ENCODE measurements around the gene PDXDC1.
"Not testable (repeated sequence)": the region's sequence is repeated elsewhere in the genome, so short reads cannot be mapped to it uniquely, and the experiment has no call there.

PDXDC1 gene

DNA sequence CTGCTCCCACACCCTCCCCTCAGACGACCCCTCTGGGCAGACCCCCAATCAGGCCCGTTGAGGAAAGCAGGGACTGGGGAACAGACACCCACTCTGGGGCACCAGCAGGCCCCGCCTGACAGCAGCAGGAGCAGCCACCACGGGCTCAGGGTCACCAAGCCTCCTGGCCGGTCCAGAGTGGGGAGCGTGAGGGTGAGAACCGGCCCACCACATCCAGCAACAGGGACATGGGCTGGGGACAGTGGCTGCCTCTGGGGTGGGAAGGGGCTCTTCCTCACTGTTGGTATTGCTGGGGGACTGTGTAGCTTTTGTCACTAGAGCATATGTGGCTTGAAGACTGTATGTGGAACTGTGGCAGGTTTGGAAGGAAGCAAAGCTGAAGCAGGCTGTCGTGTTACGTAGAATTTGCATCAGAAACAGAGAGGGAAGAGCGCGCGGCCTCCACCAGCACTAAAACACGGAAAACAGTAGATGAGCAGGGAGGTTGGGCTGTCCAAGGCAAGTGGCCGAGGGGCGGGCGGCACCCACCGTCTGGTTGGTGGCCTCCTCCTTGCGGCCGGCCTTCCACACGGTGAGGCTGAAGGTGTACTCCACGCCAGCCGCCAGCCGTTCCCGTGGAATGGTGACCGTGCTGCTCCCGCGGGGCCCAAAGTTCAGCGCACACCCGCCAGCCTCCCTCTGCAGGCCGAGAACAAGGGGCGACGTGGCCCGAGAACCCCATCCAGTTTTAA is 160.1 kb downstream of the PDXDC1 start:
- DNase-seq (ENCODE audit: low read depth in 2 of 2), result not testable (repeated sequence)

DNA sequence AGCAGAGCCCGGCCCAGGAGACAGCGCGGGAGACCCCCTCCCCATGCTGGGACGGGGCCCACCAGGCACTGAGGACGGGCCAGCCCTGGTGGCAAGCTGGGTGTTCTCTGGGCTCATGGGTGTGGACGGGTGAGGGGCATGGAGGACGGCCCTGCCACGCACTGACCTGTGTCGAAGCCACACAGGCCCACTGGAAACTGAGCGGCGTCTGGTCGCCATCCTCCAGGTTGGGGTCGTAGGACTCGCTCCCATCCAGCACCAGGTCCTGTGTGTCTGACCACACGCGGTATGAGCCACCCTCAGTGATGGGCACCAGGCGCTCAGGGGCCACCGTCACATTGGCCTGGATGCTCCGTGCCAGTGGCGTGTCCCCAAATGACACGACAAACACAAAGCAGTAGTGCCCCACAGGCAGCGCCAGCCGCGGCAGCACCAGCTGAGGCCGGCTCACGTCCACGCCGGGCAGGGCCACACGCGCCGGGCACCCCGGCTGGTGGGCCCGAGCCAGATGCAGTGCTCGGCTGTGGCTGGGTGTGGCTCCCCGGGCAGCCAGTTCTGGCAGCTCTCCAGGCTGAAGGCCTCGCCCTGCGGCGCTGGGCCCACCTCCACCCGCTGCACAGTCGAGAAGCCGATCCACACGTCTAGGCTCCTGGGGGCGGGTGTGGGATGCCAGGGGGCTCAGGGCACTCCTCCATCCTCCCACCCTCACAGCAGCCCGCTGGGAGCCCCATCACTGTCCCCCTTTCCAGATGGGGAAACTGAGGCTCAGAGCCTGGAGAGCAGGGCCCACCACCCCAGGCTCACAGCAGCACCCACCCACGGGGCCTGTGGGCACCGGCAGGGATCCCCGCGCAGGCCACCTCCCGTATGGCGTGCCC is 160.9 kb downstream of the PDXDC1 start:
- not testable (repeated sequence) for DNase-seq (ENCODE audit: low read depth in 2 of 2)

DNA sequence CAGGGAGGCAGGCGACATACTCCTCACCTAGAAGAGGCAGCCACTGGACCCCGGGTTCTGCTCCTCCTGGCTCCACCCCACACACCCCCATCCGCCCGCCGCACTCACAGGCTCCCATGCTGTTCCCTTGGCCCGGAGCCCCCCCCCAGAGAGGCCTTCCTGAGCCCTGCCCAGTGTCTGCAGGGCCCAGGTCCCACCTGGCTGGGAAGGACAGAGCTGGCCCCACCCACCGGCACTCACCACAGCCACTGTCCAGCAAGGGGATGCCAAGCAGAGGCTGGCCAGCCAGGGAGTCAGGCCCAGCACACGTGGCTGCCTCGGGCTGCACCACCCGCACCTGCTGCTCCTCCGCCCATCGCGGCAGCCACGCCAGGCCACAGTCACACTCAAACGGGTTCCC is 162.7 kb downstream of the PDXDC1 start:
- DNase-seq (ENCODE audit: low read depth in 2 of 2), result not testable (repeated sequence)

DNA sequence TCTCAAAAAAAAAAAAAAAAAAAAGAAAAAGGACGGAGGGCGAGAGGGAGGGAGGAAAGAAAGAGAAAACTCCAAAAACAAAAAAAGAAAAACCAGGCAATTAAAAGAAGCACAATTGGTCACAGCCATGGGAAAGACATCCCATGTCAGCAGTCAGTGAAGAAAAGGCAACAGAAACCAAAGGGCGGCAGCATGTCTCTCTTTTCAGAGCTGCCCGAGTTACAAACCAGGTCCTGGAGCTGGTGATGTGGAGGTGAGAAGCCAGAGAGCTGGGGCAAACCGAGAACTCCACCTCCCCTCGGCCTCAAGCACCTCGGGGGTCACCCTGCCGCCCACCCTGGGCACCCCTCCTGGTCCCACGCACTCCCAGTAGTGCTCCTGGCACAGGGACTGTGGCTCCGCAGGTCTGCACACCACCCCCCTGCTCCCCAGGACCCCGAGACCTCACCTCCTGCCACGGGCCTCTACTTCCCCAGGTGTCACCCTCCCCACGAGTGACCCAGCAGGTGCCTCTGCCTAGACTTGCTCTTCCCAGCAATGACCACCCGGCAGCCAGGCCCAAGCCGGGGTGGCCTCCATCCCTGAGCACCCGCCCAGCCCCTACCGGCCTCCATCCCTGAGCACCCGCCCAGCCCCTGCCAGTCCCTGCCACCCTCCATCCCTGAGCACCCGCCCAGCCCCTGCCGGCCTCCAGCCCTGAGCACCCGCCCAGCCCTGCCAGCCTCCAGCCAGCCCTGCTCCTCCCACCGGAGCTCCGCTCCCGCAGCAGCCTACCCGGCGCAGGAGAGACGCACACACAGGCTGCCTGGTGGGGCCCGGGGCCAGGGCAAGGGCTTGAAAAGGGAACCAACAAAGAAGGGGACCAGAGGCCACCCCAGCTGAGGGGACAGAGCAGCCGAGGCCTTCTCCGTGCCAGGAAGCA is 165.9 kb downstream of the PDXDC1 start:
- DNase-seq (ENCODE audit: low read depth in 2 of 2), result not testable (repeated sequence)

DNA sequence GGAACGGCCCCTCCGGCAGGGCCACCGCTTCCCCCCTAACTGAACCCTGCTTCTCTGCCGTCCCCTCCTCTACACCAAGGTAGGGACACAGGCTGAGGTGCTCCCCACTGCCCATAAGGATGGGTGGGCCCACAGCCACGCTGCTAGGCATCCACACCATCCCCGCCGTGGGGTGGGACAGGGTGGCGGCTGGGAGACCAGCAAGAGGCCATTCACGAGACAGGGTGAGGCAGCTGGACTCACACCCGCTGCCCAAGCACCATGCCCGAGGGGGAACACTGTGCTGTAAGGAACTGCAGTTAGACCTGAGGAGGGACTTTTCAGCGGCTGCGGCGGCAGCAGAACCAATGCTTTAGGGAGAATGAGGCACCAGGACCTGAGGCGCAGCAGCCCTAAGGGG is 166.8 kb downstream of the PDXDC1 start:
- DNase-seq (ENCODE audit: low read depth in 2 of 2), result no peak

DNA sequence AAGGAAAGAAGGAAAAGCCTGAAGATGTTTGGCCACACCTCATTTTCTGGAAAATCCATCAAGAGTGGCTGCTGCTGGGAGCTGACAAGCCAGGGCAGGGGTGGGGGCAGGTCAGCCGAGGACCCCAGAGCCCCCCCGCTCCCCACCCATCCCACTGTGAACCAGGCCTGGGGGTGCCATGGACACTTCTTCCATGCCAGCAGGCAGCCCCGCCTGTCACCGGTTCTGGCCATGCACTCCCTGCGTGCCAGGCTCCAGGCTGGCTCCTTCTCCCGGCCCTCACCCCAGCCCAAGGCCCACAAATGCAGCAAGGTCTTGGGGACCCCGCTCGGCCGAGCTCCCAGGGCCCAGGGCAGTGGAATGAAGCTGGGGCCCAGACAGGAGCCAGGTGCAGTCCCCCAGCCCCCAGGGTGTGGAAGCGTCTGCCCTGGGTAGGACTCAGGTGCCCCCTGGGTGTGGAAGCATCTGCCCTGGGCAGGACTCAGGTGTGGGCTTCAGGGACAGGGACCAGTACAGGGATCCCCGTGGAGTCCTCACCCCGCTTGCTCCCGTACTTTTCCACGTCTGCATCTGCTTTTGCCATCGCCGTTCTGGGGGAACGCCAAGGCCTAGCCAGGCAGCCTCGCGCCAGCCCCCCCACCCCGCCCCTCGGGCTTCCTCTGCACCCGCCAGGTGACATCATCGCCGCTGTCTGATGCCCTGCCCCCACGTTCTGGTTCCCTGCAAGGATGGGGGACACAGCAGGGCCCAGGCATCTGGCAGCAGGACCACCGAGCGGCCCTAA is 167.5 kb downstream of the PDXDC1 start:
- not testable (repeated sequence) for DNase-seq (ENCODE audit: low read depth in 2 of 2)

DNA sequence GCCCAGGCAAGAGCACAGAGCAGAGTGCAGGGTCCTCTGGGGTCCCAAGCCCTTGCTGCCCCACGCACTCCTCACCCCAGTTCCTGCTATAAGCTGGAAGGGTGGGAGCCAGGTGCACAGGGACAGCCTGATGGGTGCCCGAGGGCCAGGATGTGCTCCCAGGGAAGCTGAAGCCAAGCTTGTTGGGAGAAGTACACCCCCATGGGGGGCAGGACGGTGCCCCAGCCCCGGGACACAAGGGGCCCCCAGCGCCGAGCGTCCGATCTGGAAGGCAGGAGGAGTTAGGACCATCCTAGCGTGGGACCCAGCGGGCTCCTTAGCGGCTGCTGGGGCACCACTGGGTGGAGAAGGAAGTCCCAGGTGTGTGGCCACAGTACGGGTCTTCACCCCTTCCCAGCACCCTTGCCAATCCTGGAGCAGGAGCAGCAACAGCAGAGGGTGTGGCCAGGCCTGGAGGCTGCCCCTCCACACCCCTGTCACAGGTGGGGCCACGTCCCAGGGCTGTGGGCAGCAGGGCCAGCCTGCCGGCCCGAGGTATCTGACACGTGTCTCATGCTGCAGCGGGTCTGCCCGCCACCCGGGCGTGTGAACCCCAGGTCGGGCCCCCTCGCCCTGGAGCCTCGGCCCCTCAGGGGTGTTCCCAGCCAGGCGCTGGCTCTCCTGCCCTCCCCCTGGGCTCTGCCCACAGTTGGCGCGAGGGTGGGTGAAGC is 168.2 kb downstream of the PDXDC1 start:
- DNase-seq (ENCODE audit: low read depth in 2 of 2), result not testable (repeated sequence)

DNA sequence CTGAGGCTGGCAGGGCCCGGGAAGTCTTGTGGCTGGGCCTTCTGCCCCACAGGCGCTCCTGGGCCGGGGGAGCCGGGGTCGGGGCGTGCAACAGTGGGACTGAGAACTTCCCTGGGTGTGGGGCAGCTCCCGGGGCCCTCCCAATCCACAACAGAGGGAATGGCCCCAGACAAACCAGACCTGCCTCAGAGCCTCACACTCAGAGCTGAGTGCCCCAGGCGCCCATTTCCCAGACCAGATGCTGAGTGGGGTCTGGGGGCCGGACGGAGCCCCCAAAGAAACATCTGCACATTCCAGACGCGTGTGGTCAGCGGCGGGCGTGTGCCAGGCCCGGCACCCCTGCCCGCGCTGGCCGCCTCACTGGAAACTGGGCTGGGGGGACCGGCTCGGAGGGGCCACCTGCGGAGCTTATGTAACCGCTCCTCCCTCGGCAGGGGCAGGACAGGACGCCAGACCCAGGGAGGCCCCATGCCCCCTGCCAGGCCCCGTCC is 168.8 kb downstream of the PDXDC1 start:
- not testable (repeated sequence) for DNase-seq (ENCODE audit: low read depth in 2 of 2)

DNA sequence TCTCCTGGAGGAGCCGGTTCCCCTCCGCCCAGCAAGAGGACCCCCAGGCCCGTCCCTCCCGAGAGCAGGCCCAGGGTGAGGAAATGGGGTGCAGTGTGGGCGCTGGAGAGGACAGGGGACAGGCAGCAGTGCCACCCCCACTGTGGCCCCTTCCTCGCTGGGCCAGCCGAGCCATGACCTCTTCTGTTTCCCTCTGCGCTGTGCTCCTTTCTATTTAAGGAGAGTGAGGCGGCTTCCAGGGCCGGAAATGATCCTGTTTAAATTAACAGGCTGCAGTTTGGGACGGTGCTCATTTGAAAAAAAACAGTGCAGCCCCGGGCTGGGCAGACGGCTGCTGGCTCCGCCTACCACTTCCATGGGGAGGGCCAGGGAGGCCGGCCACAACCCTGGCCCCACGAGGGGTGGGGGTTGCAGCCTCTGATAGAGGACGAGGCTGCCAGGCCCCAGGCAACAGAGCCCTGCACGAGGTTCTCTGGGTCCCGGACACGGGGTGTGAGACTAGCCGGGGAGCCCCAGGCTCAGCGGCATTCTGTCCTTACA is 169.3 kb downstream of the PDXDC1 start:
- DNase-seq (ENCODE audit: low read depth in 2 of 2), result not testable (repeated sequence)

DNA sequence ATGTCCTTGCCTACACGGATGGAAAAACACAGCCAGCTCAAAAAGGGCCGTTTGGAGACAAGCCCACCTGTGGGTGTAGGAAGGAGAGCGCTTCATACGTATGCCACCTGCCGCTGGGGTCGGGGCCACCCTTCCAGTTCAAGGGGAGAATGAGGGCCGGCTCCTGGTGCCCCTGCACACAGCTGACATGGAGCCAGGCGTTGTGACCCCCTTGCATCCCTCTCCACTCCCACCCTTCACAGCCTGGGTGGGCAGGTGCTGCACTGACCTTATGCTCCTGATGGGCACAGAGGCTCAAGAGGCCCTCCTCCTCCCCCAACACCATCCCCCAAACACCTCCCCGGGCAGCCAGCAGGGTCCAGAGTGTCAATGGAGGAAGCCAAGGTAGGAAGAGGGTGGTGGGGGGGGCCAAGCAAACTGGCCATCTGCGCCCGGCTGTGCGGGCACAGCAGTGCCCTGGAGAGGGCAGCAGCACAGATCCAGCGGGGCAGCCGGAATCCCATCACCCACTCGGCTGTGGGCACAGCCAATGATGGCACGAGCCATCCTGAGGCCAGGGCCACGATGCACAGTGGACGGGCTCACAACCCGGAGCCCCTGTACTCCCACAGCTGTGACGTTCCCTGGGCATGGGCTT is 170.1 kb downstream of the PDXDC1 start:
- not testable (repeated sequence) for DNase-seq (ENCODE audit: low read depth in 2 of 2)

DNA sequence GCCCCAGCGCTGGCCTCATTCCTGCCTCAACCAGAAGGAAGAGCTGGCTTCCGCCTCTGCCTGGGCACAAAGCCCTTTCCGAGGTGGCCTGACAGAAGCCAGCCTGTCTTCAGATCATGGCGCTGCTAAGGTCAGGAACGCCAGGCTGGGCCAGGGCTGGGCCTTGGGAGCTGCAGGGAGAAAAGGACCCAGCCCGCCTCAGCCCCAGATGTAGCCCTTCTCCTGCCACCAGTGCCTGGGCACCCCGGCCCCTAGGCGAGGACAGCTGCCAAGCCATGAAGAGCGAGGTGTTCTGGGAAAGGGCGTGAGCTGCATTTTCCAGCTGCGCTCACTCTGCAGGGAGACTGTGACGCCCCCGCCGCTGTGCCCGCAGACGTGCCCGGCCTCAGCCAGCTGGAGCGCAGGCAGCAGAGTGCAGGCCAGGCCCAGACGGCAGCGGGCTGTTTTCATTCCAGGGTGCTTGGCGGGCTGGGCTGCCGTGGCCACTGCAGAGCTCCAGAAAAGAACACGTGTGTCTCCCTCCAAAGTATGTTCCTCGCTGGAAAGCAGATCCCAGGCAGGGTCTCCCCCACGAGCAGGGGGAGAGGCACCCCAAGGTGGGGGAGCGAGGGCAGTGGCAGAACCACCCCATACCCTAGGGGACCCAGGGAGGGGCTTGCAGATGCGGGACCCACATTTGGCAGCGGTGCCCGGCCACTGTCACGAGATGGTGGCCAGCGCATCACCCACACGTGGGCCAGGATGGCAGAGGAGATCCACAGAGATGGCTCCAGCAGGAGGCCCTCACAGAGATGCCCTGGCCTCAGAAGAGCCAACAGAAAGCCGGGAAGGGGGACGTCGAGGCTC is 170.8 kb downstream of the PDXDC1 start:
- not testable (repeated sequence) for DNase-seq (ENCODE audit: low read depth in 2 of 2)

DNA sequence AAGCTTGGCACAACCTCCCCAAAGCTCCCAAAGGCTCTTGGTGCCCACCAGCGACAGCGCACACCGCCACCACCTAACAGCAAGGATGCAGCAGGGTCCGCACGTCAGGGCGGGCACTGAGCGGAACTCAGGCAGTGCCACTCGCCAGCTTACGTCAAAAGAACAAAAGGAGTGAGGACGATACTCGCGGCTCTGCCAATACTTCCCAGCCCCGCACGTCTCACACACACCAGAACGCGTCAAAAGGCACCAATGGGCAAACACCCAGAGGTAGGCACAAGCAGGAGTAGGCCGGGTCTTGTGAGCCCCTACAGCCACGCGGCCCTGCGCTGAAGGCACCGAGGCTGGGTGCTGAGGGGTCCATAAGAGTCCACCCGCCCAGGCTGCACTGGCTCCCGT is 171.4 kb downstream of the PDXDC1 start:
- not testable (repeated sequence) for DNase-seq (ENCODE audit: low read depth in 2 of 2)

DNA sequence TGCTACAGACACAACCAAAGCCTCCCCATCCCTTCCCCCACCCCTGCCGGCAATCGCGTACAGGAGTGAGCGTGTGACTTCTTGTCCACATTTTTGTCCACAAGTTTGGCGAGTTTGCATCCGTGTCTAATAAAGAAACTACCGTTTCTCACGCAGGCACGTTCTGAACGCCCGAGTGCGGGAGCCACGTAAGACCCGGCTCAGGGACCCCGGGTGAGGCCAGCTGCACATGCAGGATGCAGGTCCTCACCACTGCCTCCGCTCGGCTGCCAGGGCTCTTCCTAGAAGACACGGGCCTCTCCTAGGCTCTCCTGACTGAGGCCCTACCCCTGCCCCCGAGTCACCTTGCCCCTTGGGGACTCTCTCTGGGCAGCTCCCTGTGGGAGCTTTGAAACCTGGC is 174.0 kb downstream of the PDXDC1 start:
- not testable (repeated sequence) for DNase-seq (ENCODE audit: low read depth in 2 of 2)

DNA sequence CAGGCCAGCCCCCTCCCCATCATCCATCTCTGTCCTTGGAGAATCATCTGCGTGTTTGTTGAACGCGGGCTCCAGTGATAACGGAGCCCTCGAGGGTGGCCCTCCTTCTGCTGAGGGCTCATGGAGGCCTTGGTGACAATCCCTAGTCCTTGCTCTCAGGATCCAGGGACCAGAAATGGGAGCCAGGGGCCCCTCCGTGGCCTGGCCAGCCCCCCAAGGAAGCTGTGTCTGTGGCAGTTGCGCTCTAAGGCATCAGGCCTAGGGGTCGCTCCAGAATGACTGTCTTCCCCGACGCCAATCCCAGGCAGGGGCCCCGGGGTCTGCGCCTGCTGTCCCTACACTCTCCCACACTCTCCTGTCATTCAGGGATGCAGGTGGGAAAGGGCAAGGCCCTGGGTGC is 174.4 kb downstream of the PDXDC1 start:
- not testable (repeated sequence) for DNase-seq (ENCODE audit: low read depth in 2 of 2)

DNA sequence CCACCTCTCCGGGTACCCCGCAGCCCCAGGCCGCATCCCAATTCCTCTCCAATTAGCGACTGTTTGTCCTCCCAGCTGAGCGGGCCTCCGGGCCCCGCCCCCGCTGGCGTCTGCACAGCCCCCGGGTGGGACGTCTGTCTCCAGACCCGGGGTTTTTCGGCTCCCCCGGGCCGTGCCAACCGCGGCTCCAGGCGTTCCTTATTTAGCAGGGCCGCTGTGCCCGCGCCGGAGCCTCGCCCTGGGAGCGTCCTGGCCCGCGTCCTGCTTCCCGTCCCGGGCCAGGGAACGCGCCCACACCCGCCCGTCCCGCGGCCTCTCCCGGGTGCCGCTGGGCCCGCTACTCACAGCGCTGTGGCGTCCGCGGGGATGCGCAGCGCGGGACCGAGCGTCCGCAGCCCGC is 179.2 kb downstream of the PDXDC1 start:
- not testable (repeated sequence) for DNase-seq (ENCODE audit: low read depth in 2 of 2)

DNA sequence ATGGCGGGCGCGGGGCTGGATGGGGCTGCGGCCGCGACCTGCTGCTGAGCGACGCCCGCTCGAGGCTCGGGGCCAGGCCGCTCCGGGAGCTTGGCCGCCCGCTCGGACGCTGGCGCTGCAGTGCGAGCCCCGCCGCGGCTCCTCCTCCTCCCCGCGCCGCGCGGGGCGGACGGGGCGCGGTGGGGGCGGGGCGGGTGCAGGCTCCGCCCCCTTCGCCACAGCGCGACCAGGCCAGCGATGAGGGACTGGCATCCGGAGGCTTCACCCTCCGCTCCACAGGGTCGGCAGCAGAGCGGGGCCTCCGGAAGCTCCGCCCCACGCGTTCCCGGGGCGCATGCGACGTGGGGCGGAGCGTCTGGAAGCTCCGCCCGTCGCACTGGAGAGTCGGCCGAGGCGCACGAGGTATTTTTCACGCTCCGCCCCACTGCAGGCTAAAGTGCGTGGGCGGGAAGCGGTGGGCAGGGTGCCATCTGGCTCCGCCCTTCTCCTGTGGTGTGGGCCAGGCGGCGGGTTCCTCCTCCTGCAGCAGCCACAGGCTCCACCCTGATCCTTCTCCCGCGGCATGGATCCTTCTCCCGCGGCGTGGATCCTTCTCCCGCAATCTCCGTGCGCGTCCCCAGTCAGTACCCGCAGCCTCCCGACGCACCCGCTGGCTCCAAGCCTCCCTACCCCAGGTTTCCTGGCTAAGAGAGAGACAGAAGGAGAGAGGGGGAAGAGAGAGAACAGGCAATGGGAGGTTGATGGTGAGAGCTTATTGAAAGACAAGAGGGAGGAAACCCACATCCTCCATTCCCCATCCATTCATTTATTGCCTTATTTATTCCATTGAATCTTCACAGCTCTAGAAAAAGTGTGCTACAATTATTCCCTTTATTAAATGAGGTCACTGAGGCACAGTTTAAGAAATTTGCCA is 180.1 kb downstream of the PDXDC1 start:
- DNase-seq (ENCODE audit: low read depth in 2 of 2), result peak; percentile 73 to 77

DNA sequence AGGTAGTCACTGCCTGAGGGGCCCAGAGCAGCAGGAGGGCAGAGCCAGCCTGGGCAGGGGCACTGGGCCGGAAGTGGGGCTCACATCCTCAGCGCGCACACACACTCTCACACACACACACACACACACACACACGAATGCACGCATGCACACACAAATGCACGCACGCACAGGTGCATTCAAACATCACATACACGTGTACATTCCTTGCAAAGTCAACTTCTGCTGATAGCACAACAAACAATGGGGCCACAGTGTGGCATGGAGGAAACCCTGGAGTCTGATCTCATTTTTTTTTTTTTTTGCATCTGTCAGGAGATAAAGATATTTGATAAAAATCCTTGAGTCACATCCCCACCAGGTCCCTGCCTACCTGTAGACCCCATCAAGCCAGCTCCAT is 182.8 kb downstream of the PDXDC1 start:
- not testable (repeated sequence) for DNase-seq (ENCODE audit: low read depth in 2 of 2)

Data from stimulated activated CD4-positive, alpha-beta T cell treated with anti-CD3 and anti-CD28 coated beads, Interleukin-4, amount 100 ng/mL, for 48 hours (primary cell).